Fibroblast of lung (primary cell): ENCODE results near the gene TMEM52B.

Experiments
- CTCF ChIP-seq, 2 donors: IDR thresholded peaks in 1 of 2; conservative IDR thresholded peaks in 1 of 2; 1 replicate in 1 of 2; 2 replicates in 1 of 2; pipeline ENCODE4 v1.5.1; 2011 to 2012; ENCODE audit warnings: low read length in 2 of 2, control low read depth in 1 of 2, inconsistent platforms in 1 of 2, low read depth in 1 of 2, mild to moderate bottlenecking in 1 of 2
- EZH2 ChIP-seq: IDR thresholded peaks from 2 replicates; pipeline ENCODE4 v1.5.1; 2012; ENCODE audit warnings: low read length, control low read depth, mild to moderate bottlenecking; ENCODE audit errors: missing control alignments

- TF ChIP-seq EZH2 (no peak), CTCF (conservative IDR thresholded peaks at IDR 0.05 in 1 of 2, IDR thresholded peaks at IDR 0.05 in 1 of 2; ENCODE audit: low read depth in 1 of 2, low read length in 2 of 2) (no peak)
Measured at GRCh38 chr12:10197879-10198278, 19.0 kb downstream of the TMEM52B start.
